Osteocyte (in vitro differentiated cells): ENCODE data around the gene NR1H2. TPM values are rescaled to one million over a fixed set of nuclear protein-coding genes. Genes with fewer than 3 reads are reported as not detected.

Experiments
- DNase-seq: peaks from one replicate; pipeline ENCODE4 v3.0.0; 2021; ENCODE audit warnings: mixed read lengths; ENCODE audit not compliant: unreplicated experiment; ENCODE audit errors: extremely low spot score
- H3K27ac Mint-ChIP-seq: one replicate; pipeline ENCODE4 v1.8.0; 2021; ENCODE audit warnings: mild to moderate bottlenecking, mixed read lengths; ENCODE audit not compliant: unreplicated experiment
- H3K27me3 Mint-ChIP-seq: one replicate; pipeline ENCODE4 v1.8.0; 2021; ENCODE audit warnings: mixed read lengths; ENCODE audit not compliant: unreplicated experiment
- H3K36me3 Mint-ChIP-seq: one replicate; pipeline ENCODE4 v1.8.0; 2021; ENCODE audit warnings: mixed read lengths; ENCODE audit not compliant: unreplicated experiment
- H3K4me1 Mint-ChIP-seq: one replicate; pipeline ENCODE4 v1.8.0; 2021; ENCODE audit warnings: mixed read lengths; ENCODE audit not compliant: unreplicated experiment
- H3K4me3 Mint-ChIP-seq: one replicate; pipeline ENCODE4 v1.8.0; 2021; ENCODE audit warnings: mild to moderate bottlenecking, moderate library complexity, mixed read lengths; ENCODE audit not compliant: unreplicated experiment
- H3K9me3 Mint-ChIP-seq: one replicate; pipeline ENCODE4 v1.8.0; 2021; ENCODE audit warnings: mixed read lengths; ENCODE audit not compliant: unreplicated experiment
- CTCF ChIP-seq: fragments of 200-600 bp; sonication (generic); IDR thresholded peaks from 2 replicates; pipeline ENCODE4 v1.5.0; 2021; ENCODE audit warnings: antibody characterized with exemption, mild to moderate bottlenecking, moderate library complexity
- long read RNA-seq: library from polyadenylated mRNA; unstranded; transcript quantifications from one replicate; pipeline ENCODE4 v2.0.0, GENCODE V29; 2021
- total RNA-seq: library from RNA; stranded (reverse); gene quantifications from 2 replicates; pipeline ENCODE4 v1.2.1, GENCODE V29; 2021

Gene NR1H2
- 53.4 and 64.5 TPM in 2 replicates for total RNA-seq
- long read RNA-seq, transcript NR1H2-201 (10 exons, 1,998 nt): major isoform, 39 of 51 reads
- long read RNA-seq, partial matches to known transcripts: 1 of 51 reads
- long read RNA-seq, other reads (novel, unspliced or antisense): 11 of 51 reads

GRCh38 chr19:50376166-50377050 is at the start of gene NR1H2:
Gene NR1H2 (plus strand): TSS chr19:50376457. CDS start chr19:50377606, 1,149 bp downstream.
- Mint-ChIP-seq H3K9me3 (no peaks in the 10 kb centered on the region), H3K4me3 (peak within 1 kb of the TSS; percentile 99), H3K4me1 (peaks cover 7% of the 10 kb centered on the region), H3K27ac (peak within 1 kb of the TSS; percentile 100), H3K27me3 (no peaks in the 10 kb centered on the region), H3K36me3 (peaks cover 27% of the 10 kb centered on the region)
- TF ChIP-seq CTCF: no peak
- DNase-seq: peak; percentile 97

- no peaks in the 10 kb centered on the region for H3K9me3 Mint-ChIP-seq
- H3K4me3 Mint-ChIP-seq: no peak overlapping the region
- no peak for DNase-seq
- H3K27ac Mint-ChIP-seq: no peak overlapping the region
- H3K36me3 Mint-ChIP-seq: peaks cover 7% of the 10 kb centered on the region
- H3K4me1 Mint-ChIP-seq: peaks cover 26% of the 10 kb centered on the region
- no peak for TF ChIP-seq CTCF
- peaks cover 44% of the 10 kb centered on the region for H3K27me3 Mint-ChIP-seq
Observed at GRCh38 chr19:50327013-50327412, 49.2 kb upstream of the NR1H2 start.

GRCh38 chr19:50327461-50328223 is 48.6 kb upstream of the NR1H2 start:
- H3K4me3 Mint-ChIP-seq: peak overlapping the region; percentile 45
- no peak overlapping the region for H3K27ac Mint-ChIP-seq
- peaks cover 51% of the 10 kb centered on the region for H3K27me3 Mint-ChIP-seq
- H3K9me3 Mint-ChIP-seq: no peaks in the 10 kb centered on the region
- H3K4me1 Mint-ChIP-seq: peaks cover 29% of the 10 kb centered on the region
- no peak for DNase-seq
- no peak for TF ChIP-seq CTCF
- peaks cover 7% of the 10 kb centered on the region for H3K36me3 Mint-ChIP-seq

- H3K4me1 Mint-ChIP-seq: peaks cover 30% of the 10 kb centered on the region
- peaks cover 7% of the 10 kb centered on the region for H3K36me3 Mint-ChIP-seq
- peak; percentile 4 for TF ChIP-seq CTCF
- DNase-seq: no peak
- no peak overlapping the region for H3K27ac Mint-ChIP-seq
- H3K27me3 Mint-ChIP-seq: peaks cover 53% of the 10 kb centered on the region
- no peaks in the 10 kb centered on the region for H3K9me3 Mint-ChIP-seq
- H3K4me3 Mint-ChIP-seq: no peak overlapping the region
Observed at GRCh38 chr19:50328224-50328872, 47.9 kb upstream of the NR1H2 start.
